WI38 (cell line): ENCODE results near the gene ARL5C.

ENCODE experiments used
- H3K4me3 ChIP-seq: 2 replicates; pipeline ENCODE4 v1.5.1; 2011; ENCODE audit warnings: low read depth, mild to moderate bottlenecking, control low read depth, low read length
- TF ChIP-seq, protein P1 (sequence below): IDR thresholded peaks from 2 replicates; pipeline ENCODE4 v1.5.1; 2012; ENCODE audit warnings: low read depth, mild to moderate bottlenecking, control low read depth, low read length

Gene ARL5C

DNA sequence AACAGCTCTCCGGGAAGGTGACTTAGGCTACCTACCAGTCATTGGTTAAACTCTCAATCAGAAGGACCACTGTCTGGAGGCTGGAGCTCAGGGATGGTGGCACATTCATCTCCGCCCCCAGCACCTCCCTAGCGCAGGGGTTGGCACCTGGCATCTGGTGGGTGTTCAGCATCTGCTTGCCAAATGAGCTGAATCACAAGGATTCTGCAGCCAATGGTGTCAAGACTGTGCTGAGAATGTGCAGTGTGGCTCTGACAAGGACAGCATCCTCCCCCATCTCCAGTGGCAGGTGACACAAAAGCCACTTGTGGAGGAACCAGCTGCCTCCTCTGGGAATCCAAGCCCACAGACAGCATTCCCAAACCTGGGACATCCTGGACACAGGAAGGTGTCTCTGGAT is 49.7 kb downstream of the ARL5C start:
- TF ChIP-seq, protein P1, sequence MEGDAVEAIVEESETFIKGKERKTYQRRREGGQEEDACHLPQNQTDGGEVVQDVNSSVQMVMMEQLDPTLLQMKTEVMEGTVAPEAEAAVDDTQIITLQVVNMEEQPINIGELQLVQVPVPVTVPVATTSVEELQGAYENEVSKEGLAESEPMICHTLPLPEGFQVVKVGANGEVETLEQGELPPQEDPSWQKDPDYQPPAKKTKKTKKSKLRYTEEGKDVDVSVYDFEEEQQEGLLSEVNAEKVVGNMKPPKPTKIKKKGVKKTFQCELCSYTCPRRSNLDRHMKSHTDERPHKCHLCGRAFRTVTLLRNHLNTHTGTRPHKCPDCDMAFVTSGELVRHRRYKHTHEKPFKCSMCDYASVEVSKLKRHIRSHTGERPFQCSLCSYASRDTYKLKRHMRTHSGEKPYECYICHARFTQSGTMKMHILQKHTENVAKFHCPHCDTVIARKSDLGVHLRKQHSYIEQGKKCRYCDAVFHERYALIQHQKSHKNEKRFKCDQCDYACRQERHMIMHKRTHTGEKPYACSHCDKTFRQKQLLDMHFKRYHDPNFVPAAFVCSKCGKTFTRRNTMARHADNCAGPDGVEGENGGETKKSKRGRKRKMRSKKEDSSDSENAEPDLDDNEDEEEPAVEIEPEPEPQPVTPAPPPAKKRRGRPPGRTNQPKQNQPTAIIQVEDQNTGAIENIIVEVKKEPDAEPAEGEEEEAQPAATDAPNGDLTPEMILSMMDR = no peak

DNA sequence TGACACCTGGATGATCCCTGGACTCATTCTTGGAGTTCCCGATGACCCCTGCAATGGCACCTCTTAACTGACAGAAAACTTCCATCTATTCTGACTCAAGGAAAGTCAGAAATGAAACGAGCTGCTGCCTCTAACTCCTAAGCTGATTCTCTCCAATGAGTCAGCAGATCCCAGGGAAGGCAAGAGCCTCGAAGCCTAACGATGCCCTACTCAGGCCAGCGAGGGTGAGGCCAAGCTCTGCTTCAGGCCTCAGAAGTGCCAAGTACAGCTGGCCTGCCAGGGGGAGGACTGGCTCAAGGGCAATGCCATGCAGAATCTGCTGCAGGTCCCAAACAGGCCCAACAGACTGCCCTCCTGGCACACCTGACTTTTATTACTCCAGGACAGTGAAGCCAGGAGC is 50.8 kb downstream of the ARL5C start:
- H3K4me3 ChIP-seq = no peak overlapping the region
- TF ChIP-seq, protein P1 = no peak

More for the DNA sequence above, 49.7 kb downstream of the ARL5C start:
- H3K4me3 ChIP-seq = no peak overlapping the region

DNA sequence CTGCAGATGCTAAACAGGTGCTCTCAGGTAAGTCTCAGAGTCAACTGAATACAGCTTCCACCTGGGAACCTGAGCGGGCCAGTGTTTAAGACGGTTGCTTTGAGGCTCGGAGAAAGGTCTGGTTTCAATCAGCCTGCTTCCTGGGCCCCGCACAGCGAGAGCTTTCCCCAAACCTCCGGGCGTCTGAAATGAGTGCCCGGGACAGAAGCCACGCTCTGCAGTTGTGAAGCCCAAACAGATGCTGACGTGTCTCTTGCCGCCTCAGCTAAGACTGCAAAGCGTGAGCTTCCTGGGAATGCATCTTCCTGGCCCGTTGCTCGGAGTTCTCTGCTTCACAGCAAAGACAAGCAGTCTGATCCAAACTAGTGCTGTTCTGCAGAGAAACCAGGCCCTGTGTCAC is 51.2 kb downstream of the ARL5C start:
- no peak overlapping the region for H3K4me3 ChIP-seq
- TF ChIP-seq, protein P1 = no peak

DNA sequence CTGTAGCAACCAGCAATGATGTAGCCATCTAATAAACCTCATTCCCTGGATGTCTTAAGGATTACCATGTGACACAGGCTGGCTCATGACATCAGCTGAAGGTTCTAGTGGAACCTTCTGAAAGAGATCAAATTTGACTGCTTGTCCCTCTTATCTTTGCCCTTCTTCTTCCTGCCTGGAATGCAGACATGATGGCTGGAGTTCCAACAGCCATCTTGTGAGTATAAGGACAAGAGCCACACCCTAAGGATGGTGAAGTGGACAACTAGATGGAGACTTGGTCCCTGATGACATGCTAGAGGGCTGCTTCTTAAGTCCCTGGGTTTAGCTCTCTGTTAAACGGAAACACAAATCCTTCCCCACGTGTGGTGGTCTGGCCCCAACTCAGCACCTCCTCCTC is 52.1 kb downstream of the ARL5C start:
- TF ChIP-seq, protein P1 = no peak
- no peak overlapping the region for H3K4me3 ChIP-seq

DNA sequence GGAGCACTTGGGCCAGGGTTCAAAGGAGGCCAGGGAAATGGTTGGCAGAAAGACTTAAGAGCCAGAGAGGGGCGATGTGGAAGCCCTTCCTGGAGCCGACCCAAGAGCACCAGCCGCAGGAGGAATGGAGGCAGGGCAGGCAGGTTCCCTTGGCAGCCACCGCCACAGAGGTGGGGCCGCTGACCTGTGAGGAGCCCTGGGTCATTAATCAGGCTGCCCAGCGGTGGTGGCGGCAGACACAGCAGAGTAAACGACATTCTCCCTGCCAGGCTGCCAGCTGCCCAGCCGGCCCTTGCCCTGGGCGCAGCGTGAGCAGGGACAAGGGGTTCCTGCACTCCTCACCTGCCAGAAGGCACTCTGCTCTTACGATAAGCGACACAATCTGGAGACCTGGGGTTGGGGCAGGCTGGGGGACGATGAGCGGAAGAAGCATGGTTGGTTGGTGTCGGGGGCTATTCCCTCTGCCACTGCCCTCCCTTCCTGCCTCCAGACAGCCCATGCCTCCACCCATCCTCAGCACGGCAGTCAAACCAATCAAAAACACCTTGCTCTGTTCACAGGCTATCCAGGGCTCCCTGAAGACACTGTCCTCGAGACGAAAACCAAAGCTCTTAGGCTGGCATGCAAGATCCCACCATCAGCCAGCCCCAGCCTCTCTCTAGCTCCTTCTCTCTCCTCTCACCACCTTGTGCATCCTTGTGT is 55.4 kb downstream of the ARL5C start:
- TF ChIP-seq, protein P1 = no peak

DNA sequence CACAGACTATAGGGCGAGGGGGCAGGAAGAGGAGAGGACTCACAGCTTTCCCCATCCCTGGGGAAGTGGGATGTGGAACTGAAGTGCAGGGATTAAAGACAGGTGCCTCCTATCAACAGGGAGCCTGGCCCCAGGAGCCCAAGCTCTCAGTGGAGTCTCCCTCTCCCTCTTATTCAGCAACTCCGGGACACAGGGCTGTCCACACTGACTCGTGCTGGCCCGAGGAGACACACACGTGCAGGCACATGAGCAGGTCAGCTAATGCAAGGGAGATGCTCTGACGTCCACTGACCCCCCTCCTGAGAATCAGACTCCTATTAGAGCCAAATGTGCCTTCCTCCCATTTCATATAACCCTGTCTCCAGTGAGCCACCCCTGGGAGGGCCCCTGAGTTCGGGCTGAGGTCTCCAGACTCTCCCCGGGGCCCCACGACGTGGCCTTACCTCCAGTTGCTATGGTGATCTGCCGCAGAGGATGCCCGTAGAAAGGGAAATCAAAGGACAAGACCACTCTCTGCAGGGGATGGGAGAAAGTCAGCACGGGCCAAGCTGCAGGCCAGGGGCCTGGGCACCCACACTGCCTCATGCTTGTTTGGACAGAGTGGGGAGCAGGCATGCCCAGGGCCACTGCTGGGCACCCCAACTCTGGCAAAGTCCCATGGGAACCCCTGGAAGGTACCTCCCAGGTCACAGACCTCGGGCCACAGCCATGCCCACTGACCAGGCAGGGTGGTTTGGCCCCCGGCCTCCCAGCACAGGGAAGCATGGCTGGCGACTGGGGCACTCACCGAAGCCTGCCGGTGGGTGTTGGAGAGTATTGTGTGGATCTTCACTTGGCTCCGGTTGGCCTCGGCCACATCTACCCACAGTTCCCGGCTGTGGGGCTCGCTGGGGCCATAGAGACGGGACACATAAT is 57.2 kb downstream of the ARL5C start:
- H3K4me3 ChIP-seq = no peak overlapping the region
- TF ChIP-seq, protein P1 = no peak

More for the DNA sequence above, 55.4 kb downstream of the ARL5C start:
- H3K4me3 ChIP-seq = no peak overlapping the region

DNA sequence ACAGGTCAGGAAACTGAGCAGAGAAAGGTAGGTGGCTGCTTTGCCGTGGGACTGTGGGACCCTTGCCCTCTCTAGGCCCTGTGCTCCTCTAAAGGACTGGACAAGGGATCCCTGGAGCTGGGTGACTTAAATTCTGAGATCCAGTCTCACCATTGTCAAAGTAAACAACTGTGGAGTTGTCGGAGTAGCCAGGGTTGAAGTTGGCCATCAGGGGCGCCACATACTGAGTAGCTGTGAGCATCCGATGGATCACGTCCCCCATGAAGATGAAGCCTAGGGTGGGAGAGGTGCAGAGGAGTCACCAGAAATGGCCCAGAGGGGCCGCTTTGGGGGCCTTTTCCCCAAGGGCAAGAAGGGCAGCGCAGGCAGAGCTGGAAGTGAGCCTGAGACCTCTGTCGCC is 58.0 kb downstream of the ARL5C start:
- no peak overlapping the region for H3K4me3 ChIP-seq
- TF ChIP-seq, protein P1 = no peak
